Lung (tissue), 12 donors: Measurements from ENCODE around the gene KRTAP5-8. TPM values are rescaled to one million over a fixed set of nuclear protein-coding genes. Genes with fewer than 3 reads are reported as not detected.

Source experiments
- ATAC-seq: fragments of 200-7000 bp; cut with Tn5 transposase; one replicate; pipeline ENCODE4 v1.9.1; 2020; ENCODE audit warnings: moderate number of reproducible peaks; ENCODE audit not compliant: insufficient read depth, low FRiP score
- DNase-seq, 3 donors: peaks; one replicate each; pipeline ENCODE4 v3.0.0-alpha.2; 2013 to 2017
- H3K27ac ChIP-seq, 2 donors: one replicate each; pipeline ENCODE4 v1.5.1; 2013; ENCODE audit warnings: mild to moderate bottlenecking in 2 of 2, moderate library complexity in 2 of 2, control low read depth in 1 of 2, inconsistent platforms in 1 of 2, low read depth in 1 of 2, low read length in 1 of 2
- H3K27me3 ChIP-seq, 3 donors: one replicate each; pipeline ENCODE4 v1.5.1; 2013; ENCODE audit warnings: low read length in 2 of 3; ENCODE audit not compliant: control insufficient read depth in 3 of 3, insufficient read depth in 3 of 3
- H3K36me3 ChIP-seq, 4 donors: one replicate each; pipeline ENCODE4 v1.5.1; 2013; ENCODE audit warnings: low read length in 4 of 4, mild to moderate bottlenecking in 1 of 4, moderate library complexity in 1 of 4; ENCODE audit not compliant: control insufficient read depth in 4 of 4, insufficient read depth in 4 of 4
- H3K4me1 ChIP-seq, 5 donors: one replicate each; pipeline ENCODE4 v1.5.1; 2013; ENCODE audit warnings: low read length in 5 of 5, mild to moderate bottlenecking in 2 of 5, moderate library complexity in 1 of 5; ENCODE audit not compliant: control insufficient read depth in 5 of 5, insufficient read depth in 5 of 5
- H3K4me3 ChIP-seq: one replicate; pipeline ENCODE4 v1.5.1; 2013; ENCODE audit warnings: mild to moderate bottlenecking, control low read depth, moderate library complexity
- H3K9ac ChIP-seq, 2 donors: one replicate each; pipeline ENCODE4 v1.5.1; 2013; ENCODE audit warnings: low read length in 2 of 2, control low read depth in 1 of 2; ENCODE audit not compliant: insufficient read depth in 1 of 2
- H3K9me3 ChIP-seq, 4 donors: one replicate each; pipeline ENCODE4 v1.5.1; 2013; ENCODE audit warnings: low read length in 3 of 4, mild to moderate bottlenecking in 1 of 4, moderate library complexity in 1 of 4; ENCODE audit not compliant: control insufficient read depth in 4 of 4, insufficient read depth in 3 of 4
- CTCF ChIP-seq: IDR thresholded peaks from 2 replicates; pipeline ENCODE4 v1.5.1; 2012; ENCODE audit warnings: mild to moderate bottlenecking; ENCODE audit errors: control extremely low read depth, extremely low read depth
- WGBS, 2 donors: extraction: QIAGEN DNeasy Blood & Tissue Kit; methylation state at CpG; one replicate each; pipeline ENCODE4 v1.1.7; 2013; 5-methylcytosine and 5-hydroxymethylcytosine counted together
- polyA plus RNA-seq, 2 donors: library from polyadenylated mRNA; stranded (reverse); fragments of 200-250 nt; gene quantifications; one replicate each; pipeline ENCODE4 v1.2.1, GENCODE V29; 2013
- total RNA-seq, 2 donors: library from RNA; depleted of rRNA in 1 of 2; stranded (reverse); fragments of >200 nt in 1 of 2; gene quantifications; one replicate each; pipeline ENCODE4 v1.2.1, GENCODE V29; 2014 to 2021
- donor health status: control.
- donor health status: control.
- donor health status: Bipolar disorder and iron deficiency.
- donor health status: healthy.
- donor health status: DM: yes; HTN: yes; CAD: no.

Gene KRTAP5-8
- total and polyA plus RNA-seq, 4 donors = 0.03 to 0.34 (median 0.20) TPM; not detected in 1

GRCh38 chr11:71498091-71498490 lies 39.7 kb upstream of the KRTAP5-8 start:
- no peak for ATAC-seq
- Histone ChIP-seq H3K36me3 (peaks cover 5 to 68% (median 21%) of the 10 kb centered on the region in 4 donors), H3K27ac (no peak overlapping the region), H3K27me3 (no peaks in the 10 kb centered on the region), H3K4me1 (peaks cover 0 to 5% (median 0%) of the 10 kb centered on the region in 5 donors), H3K9me3 (peaks cover 0 to 4% (median 0%) of the 10 kb centered on the region in 4 donors), H3K4me3 (no peak overlapping the region), H3K9ac (no peak overlapping the region)
- 96 to 99% methylated on average over 19 of the region's 19 CpGs for WGBS, 2 donors
- no peak for DNase-seq
- TF ChIP-seq CTCF = no peak

GRCh38 chr11:71499125-71499524 lies 38.7 kb upstream of the KRTAP5-8 start:
- Histone ChIP-seq H3K9ac (no peak overlapping the region), H3K27me3 (no peaks in the 10 kb centered on the region), H3K4me3 (no peak overlapping the region), H3K9me3 (peaks cover 0 to 4% (median 0%) of the 10 kb centered on the region in 4 donors), H3K4me1 (peaks cover 0 to 8% (median 0%) of the 10 kb centered on the region in 5 donors), H3K27ac (no peak overlapping the region), H3K36me3 (peaks cover 5 to 70% (median 20%) of the 10 kb centered on the region in 4 donors)
- ATAC-seq = no peak
- 39 to 62% methylated on average over 13 of the region's 13 CpGs for WGBS, 2 donors
- peak in 1 of 3 donors; percentile 20 for DNase-seq
- TF ChIP-seq CTCF = no peak

- no peak for DNase-seq
Observed at GRCh38 chr11:71499546-71499945, 38.3 kb upstream of the KRTAP5-8 start.

More at GRCh38 chr11:71499546-71499945, 38.3 kb upstream of the KRTAP5-8 start:
- Histone ChIP-seq H3K27me3 (no peaks in the 10 kb centered on the region), H3K4me3 (no peak overlapping the region), H3K9ac (no peak overlapping the region), H3K4me1 (peaks cover 0 to 13% (median 0%) of the 10 kb centered on the region in 5 donors), H3K36me3 (peaks cover 5 to 70% (median 19%) of the 10 kb centered on the region in 4 donors), H3K9me3 (peaks cover 0 to 4% (median 0%) of the 10 kb centered on the region in 4 donors), H3K27ac (no peak overlapping the region)
- TF ChIP-seq CTCF = no peak
- 88 to 95% methylated on average over 6 of the region's 6 CpGs for WGBS, 2 donors
- no peak for ATAC-seq
